ENCODE data around the gene HOXB8. TPM values are rescaled to one million over a fixed set of nuclear protein-coding genes. Genes with fewer than 3 reads are reported as not detected.

HOXB8 gene
- total RNA-seq, 1 donor from 2014 or later, result not detected

GRCh38 chr17:48577330-48577945, 37.7 kb downstream of the HOXB8 start:
- no peak for DNase-seq (ENCODE audit: low spot score)
- intact Hi-C loops (cut with DNase I), result no loop called here

GRCh38 chr17:48576479-48577309, 38.4 kb downstream of the HOXB8 start:
- no peak for DNase-seq (ENCODE audit: low spot score)
- intact Hi-C loops (cut with DNase I), result no loop called here

GRCh38 chr17:48575673-48576478, 39.2 kb downstream of the HOXB8 start:
- DNase-seq (ENCODE audit: low spot score), result no peak
- intact Hi-C loops (cut with DNase I), result no loop called here

GRCh38 chr17:48575066-48575582, 40.0 kb downstream of the HOXB8 start:
- DNase-seq (ENCODE audit: low spot score), result no peak
- intact Hi-C loops (cut with DNase I), result no loop called here

GRCh38 chr17:48574505-48575065, 40.5 kb downstream of the HOXB8 start:
- no peak for DNase-seq (ENCODE audit: low spot score)
- intact Hi-C loops (cut with DNase I), result no loop called here

- no peak for DNase-seq (ENCODE audit: low spot score)
- intact Hi-C loops (cut with DNase I), result no loop called here
Measured at GRCh38 chr17:48571826-48572417, 43.2 kb downstream of the HOXB8 start.

- DNase-seq (ENCODE audit: low spot score), result no peak
- intact Hi-C loops (cut with DNase I), result no loop called here
Measured at GRCh38 chr17:48571024-48571818, 43.9 kb downstream of the HOXB8 start.

GRCh38 chr17:48570325-48571023, 44.6 kb downstream of the HOXB8 start:
- DNase-seq (ENCODE audit: low spot score), result no peak
- intact Hi-C loops (cut with DNase I), result no loop called here

GRCh38 chr17:48569674-48570324, 45.3 kb downstream of the HOXB8 start:
- DNase-seq (ENCODE audit: low spot score), result no peak
- intact Hi-C loops (cut with DNase I), result no loop called here

- intact Hi-C loops (cut with DNase I), result no loop called here
- no peak for DNase-seq (ENCODE audit: low spot score)
Measured at GRCh38 chr17:48569240-48569582, 45.9 kb downstream of the HOXB8 start.

- intact Hi-C loops (cut with DNase I), result no loop called here
- DNase-seq (ENCODE audit: low spot score), result no peak
Measured at GRCh38 chr17:48568499-48569239, 46.4 kb downstream of the HOXB8 start.

- intact Hi-C loops (cut with DNase I), result no loop called here
Measured at GRCh38 chr17:48567646-48568354, 47.3 kb downstream of the HOXB8 start.

GRCh38 chr17:48567209-48567608, 47.9 kb downstream of the HOXB8 start:
- intact Hi-C loops (cut with DNase I), result no loop called here
- DNase-seq (ENCODE audit: low spot score), result no peak

More at GRCh38 chr17:48567646-48568354, 47.3 kb downstream of the HOXB8 start:
- DNase-seq (ENCODE audit: low spot score), result no peak

GRCh38 chr17:48566717-48567116, 48.4 kb downstream of the HOXB8 start:
- no peak for DNase-seq (ENCODE audit: low spot score)
- intact Hi-C loops (cut with DNase I), result no loop called here

- DNase-seq (ENCODE audit: low spot score), result no peak
- intact Hi-C loops (cut with DNase I), result no loop called here
Measured at GRCh38 chr17:48565925-48566710, 49.0 kb downstream of the HOXB8 start.

Measured in cardiac septum (tissue), 1 donor.